ENCODE results near the gene UBC.

GRCh38 chr12:124871297-124871696, 43.2 kb downstream of the UBC start:
- TF ChIP-seq CTCF (IDR thresholded peaks at IDR 0.05) (no peak), POLR2A (IDR thresholded peaks at IDR 0.05) (no peak), EP300 (IDR thresholded peaks at IDR 0.05) (no peak)

Data from tibial nerve (tissue), 4 donors.